T-helper 2 cell treated with Interferon-gamma antibody and Interleukin-4, amounts not matched to agents 5 μg/mL and 100 μg/mL, for 36 hours (primary cell): ENCODE data around the gene PKN1.
"Not testable (repeated sequence)": the region's sequence is repeated elsewhere in the genome, so short reads cannot be mapped to it uniquely, and the experiment has no call there.

Experiments
- DNase-seq: peaks from one replicate; pipeline ENCODE4 v3.0.0; 2021; ENCODE audit warnings: low spot score
- H3K27ac Mint-ChIP-seq: one replicate; pipeline ENCODE4 v1.8.0; 2021; ENCODE audit warnings: mild to moderate bottlenecking, mixed read lengths
- H3K27me3 Mint-ChIP-seq: one replicate; pipeline ENCODE4 v1.8.0; 2021; ENCODE audit warnings: low read depth, mixed read lengths
- H3K36me3 Mint-ChIP-seq: one replicate; pipeline ENCODE4 v1.8.0; 2021; ENCODE audit warnings: low read depth, mixed read lengths
- H3K4me1 Mint-ChIP-seq: one replicate; pipeline ENCODE4 v1.8.0; 2021; ENCODE audit warnings: low read depth, mixed read lengths
- H3K4me3 Mint-ChIP-seq: one replicate; pipeline ENCODE4 v1.8.0; 2022; ENCODE audit warnings: mild to moderate bottlenecking, moderate library complexity, mixed read lengths
- H3K9me3 Mint-ChIP-seq: one replicate; pipeline ENCODE4 v1.8.0; 2021; ENCODE audit warnings: mixed read lengths

Gene PKN1

DNA sequence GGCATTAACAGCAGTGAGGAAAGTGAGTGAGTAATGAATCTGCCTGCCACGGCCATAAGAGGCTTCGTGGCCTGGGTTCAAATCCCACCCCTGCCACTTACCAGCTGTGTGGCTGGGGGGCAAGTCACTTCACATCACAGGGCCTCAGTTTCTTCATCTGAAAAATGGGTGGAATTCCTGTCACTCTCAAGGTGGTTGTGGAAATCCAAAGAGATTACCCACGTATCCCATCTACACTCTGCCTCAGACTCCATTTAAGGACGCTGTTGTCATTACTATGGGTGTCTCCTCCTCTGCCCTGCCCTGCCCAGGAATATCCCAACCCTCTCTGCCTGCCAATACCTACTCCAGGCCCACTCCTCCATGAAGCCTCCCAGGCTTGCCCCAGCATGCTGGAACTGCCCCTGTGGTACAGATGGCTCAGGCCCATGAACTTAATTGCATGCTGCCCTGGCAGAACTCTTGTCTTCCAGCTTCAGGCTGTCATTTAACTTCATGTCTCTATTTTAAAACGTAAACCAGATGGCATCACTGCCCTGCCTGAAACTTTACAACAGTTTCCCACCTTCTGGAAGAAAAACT, 59.7 kb downstream of the PKN1 start:
- Mint-ChIP-seq H3K27ac (no peak overlapping the region), H3K4me3 (no peak overlapping the region)
- no peak for DNase-seq

DNA sequence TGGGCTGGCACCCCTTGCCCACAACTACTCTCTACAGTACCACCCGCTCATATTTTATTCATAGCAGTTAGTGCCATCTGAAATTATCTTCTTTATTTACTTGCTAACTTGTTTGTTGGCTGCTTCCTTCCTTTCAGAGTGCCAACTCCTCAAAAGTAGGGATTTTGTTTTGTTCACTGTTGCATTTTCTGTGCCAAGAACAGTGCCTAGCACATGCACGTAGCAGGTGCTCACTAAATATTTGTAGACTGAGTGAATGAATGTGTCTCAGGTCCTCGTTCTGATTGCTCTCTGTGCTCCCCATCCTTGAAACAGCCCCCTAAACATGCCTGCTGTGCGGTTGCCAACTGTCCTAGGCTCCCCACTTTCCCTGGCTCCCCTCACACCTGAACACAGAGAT, 61.3 kb downstream of the PKN1 start:
- DNase-seq, result no peak
- H3K36me3 Mint-ChIP-seq, result peaks cover 6% of the 10 kb centered on the region
- H3K27ac Mint-ChIP-seq, result no peak overlapping the region
- H3K27me3 Mint-ChIP-seq, result no peaks in the 10 kb centered on the region
- no peaks in the 10 kb centered on the region for H3K9me3 Mint-ChIP-seq
- H3K4me1 Mint-ChIP-seq, result peaks cover 18% of the 10 kb centered on the region
- H3K4me3 Mint-ChIP-seq, result peak overlapping the region; percentile 85

More for the DNA sequence above, 59.7 kb downstream of the PKN1 start:
- peaks cover 8% of the 10 kb centered on the region for H3K36me3 Mint-ChIP-seq
- H3K4me1 Mint-ChIP-seq, result peaks cover 18% of the 10 kb centered on the region
- no peaks in the 10 kb centered on the region for H3K27me3 Mint-ChIP-seq
- no peaks in the 10 kb centered on the region for H3K9me3 Mint-ChIP-seq

DNA sequence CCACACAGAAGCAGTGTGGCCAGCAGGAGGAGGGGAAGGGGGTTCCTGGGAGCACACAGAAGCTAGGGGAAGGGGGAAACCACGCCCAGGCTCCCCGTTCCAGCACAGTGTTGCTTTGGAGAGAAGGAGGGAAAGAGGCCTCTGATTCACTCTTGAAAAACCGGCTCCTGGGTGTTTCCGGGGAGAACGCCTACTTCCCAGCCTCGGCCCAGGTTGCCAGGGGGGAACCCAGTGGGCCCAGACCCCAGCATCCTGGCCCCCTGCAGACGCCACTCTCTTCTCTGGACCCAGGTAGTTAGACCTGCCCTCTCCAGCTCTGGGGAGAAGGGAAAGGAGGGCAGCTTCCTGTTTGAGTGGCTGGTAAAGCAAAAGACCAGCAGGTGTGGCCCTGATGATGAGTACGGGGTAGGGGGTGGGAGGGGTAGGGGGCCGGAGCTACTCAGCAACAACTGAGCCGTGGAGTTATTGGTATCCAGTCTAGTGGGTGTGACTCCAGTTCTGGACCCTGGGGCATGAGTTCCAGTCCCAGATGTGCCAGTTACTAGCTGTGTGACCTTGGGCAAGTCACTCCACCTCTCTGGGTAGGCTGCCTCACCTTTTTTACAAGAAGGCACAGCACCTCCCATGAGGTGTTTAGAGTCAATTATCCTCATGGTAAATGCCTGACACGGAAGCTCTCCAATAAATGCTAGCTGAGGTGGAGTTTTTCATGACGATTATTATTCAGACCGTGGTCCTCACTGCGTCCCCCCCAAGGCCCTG, 62.0 kb downstream of the PKN1 start:
- H3K9me3 Mint-ChIP-seq, result no peaks in the 10 kb centered on the region
- H3K36me3 Mint-ChIP-seq, result peaks cover 3% of the 10 kb centered on the region
- peaks cover 18% of the 10 kb centered on the region for H3K4me1 Mint-ChIP-seq
- H3K27ac Mint-ChIP-seq, result peak overlapping the region; percentile 50
- no peak for DNase-seq
- peak overlapping the region; percentile 85 for H3K4me3 Mint-ChIP-seq
- no peaks in the 10 kb centered on the region for H3K27me3 Mint-ChIP-seq

DNA sequence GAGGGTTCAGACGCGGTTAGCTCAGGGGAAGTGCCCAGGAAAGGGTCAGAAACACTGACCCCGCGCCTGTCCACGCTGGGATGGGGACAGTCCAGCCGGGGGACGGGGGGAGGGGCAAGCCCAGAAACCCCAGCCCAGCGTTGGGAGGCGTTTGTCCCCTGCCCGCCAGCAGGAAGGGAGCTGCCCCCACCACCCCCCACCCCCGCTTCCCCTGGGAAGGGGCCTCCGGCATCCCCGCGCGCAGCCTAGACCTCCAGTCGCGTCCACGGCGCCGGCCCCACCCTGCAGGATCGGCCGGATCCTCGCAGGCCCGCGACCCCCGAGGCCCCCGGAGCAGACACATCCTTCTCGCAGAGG, 62.5 kb downstream of the PKN1 start:
- Mint-ChIP-seq H3K4me1 (peaks cover 18% of the 10 kb centered on the region), H3K27ac (peak overlapping the region; percentile 50), H3K9me3 (no peaks in the 10 kb centered on the region), H3K36me3 (peaks cover 3% of the 10 kb centered on the region), H3K27me3 (no peaks in the 10 kb centered on the region), H3K4me3 (peak overlapping the region; percentile 85)
- no peak for DNase-seq

DNA sequence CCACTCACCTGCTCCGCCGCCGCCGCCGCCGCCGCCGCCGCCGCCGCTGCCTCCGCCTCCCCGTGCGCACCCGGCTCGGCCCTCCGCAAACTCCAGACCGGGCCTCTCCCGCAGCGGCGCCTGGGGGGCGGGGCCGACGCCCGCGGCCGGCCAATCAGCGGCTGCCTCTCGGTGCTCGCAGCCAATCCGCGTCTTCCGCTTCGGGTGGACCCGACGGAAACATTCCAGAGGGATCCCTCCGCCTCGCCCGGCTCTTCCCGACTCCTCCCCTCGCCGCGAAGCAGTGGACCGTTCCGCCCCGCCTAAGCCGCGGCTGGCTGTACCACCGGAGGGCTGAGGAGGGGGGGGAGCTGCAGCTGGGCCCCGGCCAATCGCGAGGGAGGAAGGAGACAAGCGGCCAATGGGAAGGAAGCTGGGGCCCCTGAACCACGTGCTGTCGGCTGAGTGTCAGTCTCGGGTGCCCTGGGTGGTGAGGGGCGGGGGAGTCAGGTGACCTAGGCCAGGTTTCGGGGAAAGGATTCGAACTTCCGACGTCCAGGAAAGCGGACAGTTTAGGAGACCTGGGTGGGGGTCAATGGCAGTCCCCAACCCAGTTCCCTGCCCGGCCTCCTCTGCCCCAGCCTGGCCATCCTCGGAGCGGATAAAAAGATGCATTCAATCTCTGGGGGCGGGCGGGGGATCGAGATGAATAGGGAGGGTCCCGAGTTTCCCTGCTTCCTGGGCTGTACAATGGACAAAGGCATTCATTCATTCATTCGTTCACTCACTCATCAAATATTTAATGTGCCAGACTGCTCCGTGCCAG, 63.1 kb downstream of the PKN1 start, which contains the start of gene GIPC1:
TSS of gene GIPC1 (minus strand) at position 99 of the 805 bp plus-strand sequence. CDS start 13,151 bp downstream, outside the sequence.
- no peaks in the 10 kb centered on the region for H3K9me3 Mint-ChIP-seq
- peak within 1 kb of the TSS; percentile 85 for H3K4me3 Mint-ChIP-seq
- H3K27ac Mint-ChIP-seq, result peak within 1 kb of the TSS; percentile 62
- H3K27me3 Mint-ChIP-seq, result no peaks in the 10 kb centered on the region
- DNase-seq, result peak; percentile 88
- peaks cover 3% of the 10 kb centered on the region for H3K36me3 Mint-ChIP-seq
- peaks cover 18% of the 10 kb centered on the region for H3K4me1 Mint-ChIP-seq

DNA sequence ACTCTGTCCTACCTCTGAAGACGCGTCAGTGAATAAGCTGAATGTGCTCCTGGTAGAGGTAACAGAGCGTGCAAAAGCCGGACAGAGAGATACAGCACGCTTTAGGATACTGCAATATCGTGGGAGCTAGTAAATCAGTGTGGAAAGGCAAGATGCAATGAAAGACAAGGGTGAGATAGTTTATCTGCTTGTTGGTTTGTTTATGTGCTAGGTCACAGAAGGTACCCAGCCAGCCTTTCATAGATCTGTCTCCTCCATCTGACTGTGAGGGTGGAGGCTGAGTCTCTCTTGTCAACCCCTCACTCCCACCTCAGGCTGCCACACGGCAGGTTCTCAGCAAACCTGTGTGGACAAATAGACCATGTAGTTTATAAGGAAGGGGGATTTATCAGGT, 63.7 kb downstream of the PKN1 start:
- Mint-ChIP-seq H3K4me3 (peak overlapping the region; percentile 75), H3K27ac (peak overlapping the region; percentile 62), H3K9me3 (no peaks in the 10 kb centered on the region)

DNA sequence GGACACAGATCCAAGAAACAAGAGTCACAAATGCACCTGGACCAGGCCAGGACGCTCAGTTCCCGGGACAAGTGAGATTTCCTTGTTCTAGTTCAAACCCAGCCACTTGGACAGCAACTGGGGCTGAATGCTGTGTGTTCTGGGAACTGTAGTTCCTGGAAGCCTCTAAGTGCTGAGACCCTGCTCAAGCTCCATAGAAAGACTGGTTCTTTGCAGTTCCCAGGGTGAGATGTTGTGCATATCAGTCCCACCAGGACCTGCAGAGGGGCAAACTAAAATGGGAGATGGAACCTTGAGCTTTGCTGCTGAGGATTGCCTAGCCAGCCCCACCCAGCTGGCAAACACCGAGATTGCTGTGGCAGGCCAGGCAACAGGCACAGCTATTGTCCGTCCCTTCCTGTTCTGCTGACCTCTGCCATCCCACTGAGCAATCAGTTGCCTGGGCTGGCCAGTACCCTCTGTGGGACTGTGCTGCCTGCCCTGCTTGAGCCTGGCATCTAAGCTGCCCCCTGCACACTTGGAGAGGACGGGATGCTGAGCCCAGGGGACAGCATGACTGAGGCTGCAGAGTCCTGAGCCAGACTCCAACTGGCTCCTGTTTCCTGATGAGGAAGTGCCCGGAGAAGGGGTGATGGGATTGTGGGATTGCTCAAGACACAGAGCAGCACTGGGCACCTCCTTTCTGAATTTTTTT, 64.3 kb downstream of the PKN1 start:
- Mint-ChIP-seq H3K4me3 (peak overlapping the region; percentile 75), H3K27ac (no peak overlapping the region), H3K9me3 (no peaks in the 10 kb centered on the region), H3K4me1 (peaks cover 18% of the 10 kb centered on the region), H3K36me3 (peaks cover 1% of the 10 kb centered on the region), H3K27me3 (peaks cover 1% of the 10 kb centered on the region)
- DNase-seq, result no peak

More for the DNA sequence above, 63.7 kb downstream of the PKN1 start:
- Mint-ChIP-seq H3K36me3 (peaks cover 1% of the 10 kb centered on the region), H3K27me3 (no peaks in the 10 kb centered on the region), H3K4me1 (peaks cover 18% of the 10 kb centered on the region)
- no peak for DNase-seq

DNA sequence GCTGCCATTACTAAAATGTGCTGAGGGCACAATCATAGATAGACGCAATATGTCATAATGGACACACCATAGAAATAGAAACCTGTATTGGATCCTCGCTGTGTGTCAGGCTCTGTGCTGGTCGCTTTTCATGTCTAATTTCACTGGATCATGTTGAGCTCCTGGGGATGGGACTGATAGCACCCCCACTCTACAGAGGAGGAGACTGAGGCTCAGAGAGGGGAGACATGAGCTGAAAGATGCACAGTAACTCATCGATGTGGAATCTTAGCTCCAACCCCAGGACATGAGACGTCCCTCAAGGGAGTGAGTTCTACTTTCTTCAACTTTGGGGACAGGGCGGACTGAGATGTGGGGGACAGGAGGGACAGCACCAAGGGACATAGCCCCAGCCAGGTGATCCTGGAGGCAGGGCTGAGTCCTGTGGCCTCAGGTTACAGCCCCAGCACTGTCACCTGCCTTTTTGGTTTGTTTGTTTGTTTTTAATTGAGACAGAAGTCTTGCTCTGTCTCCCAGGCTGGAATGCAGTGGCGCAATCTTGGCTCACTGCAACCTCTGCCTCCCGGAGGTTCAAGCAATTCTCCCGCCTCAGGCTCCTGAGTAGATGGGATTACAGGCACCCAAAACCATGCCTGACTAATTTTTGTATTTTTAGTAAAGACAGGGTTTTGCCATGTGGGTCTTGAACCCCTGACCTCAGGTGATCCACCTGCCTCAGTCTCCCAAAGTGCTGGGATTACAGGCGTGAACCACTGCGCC, 69.4 kb downstream of the PKN1 start:
- peaks cover 17% of the 10 kb centered on the region for H3K4me1 Mint-ChIP-seq
- peaks cover 6% of the 10 kb centered on the region for H3K27me3 Mint-ChIP-seq
- H3K4me3 Mint-ChIP-seq, result no peak overlapping the region
- no peaks in the 10 kb centered on the region for H3K9me3 Mint-ChIP-seq
- H3K27ac Mint-ChIP-seq, result no peak overlapping the region
- H3K36me3 Mint-ChIP-seq, result no peaks in the 10 kb centered on the region
- DNase-seq, result no peak

DNA sequence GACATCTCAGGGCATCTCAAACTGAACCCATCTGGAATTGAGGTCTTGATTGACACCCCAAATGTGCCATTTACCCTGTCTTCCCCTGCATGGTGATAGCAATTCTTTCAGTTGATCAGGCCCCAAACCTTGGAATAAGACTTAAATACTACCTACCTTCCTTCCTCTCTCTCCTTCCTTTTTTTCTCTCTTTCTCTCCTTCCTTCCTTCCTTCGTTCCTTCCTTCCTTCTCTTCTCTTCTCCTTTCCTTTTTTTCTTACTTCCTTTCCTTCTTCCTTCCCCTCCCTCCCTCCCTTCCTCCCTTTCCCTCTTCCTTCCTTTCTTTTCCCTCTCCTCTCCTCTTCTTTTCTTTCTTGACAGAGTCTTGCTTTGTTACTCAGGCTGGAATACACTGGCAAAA, 70.2 kb downstream of the PKN1 start:
- peaks cover 6% of the 10 kb centered on the region for H3K27me3 Mint-ChIP-seq
- H3K4me3 Mint-ChIP-seq, result no peak overlapping the region
- no peak overlapping the region for H3K27ac Mint-ChIP-seq
- DNase-seq, result no peak
- H3K9me3 Mint-ChIP-seq, result no peaks in the 10 kb centered on the region
- no peaks in the 10 kb centered on the region for H3K36me3 Mint-ChIP-seq
- peaks cover 23% of the 10 kb centered on the region for H3K4me1 Mint-ChIP-seq

DNA sequence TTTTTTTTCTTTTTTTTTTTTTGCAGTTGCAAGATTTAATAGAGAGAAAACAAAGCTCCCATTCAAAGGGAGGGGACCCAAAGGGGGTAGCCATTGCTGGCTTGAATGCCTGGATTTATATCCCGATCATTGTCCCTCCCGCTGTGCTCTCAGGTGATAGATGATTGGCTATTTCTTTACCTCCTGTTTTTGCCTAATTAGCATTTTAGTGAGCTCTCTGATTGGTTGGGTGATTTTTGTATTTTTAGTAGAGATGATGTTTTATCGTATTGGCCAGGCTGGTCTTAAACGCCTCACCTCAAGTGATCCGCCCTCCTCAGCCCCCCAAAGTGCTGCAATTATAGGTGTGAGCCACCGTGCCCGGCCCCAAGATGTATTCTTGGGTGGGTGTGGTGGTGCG, 71.5 kb downstream of the PKN1 start:
- not testable (repeated sequence) for H3K27me3 Mint-ChIP-seq, H3K9me3 Mint-ChIP-seq, H3K27ac Mint-ChIP-seq, H3K36me3 Mint-ChIP-seq, H3K4me3 Mint-ChIP-seq, DNase-seq
- peaks cover 28% of the 10 kb centered on the region for H3K4me1 Mint-ChIP-seq

DNA sequence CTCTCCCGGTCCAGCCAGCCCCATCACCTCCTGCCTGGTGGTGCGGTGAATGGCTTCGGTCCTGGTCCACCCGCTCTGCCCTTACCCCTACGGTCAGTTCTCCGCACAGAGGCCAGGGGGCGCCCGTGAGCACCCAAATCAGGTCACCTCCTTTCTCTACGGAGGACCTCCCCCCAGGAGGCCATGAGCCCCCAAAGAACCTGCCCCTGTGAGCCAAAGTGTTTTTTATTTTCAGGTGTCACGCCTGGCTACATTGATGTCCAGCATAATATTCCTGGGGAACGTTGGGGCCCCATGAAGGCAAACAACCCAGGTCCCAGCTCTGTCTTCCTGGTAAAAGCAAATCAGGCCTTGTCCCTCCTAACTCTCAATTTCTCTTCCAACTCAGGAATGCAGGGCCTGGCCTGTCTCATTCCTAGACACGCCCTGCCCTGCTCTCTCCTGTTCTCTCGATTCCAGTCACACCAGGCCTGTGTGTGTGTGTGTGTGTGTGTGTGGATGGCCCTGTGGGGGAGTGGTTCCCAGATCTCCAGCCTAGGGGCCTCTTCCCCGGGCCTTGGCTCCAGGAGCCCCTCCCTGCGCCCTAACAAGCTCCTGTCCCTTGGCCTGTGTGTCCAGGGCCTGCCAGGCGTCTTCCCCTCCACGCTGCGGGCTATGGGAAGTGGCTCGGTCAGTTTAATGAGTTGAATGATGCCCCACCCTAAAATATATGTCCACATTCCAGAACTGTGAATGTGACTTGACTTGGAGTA, 72.6 kb downstream of the PKN1 start:
- Mint-ChIP-seq H3K9me3 (no peaks in the 10 kb centered on the region), H3K27ac (peak overlapping the region; percentile 90), H3K27me3 (peaks cover 6% of the 10 kb centered on the region), H3K4me3 (no peak overlapping the region), H3K4me1 (peaks cover 33% of the 10 kb centered on the region), H3K36me3 (no peaks in the 10 kb centered on the region)
- peak; percentile 58 for DNase-seq

DNA sequence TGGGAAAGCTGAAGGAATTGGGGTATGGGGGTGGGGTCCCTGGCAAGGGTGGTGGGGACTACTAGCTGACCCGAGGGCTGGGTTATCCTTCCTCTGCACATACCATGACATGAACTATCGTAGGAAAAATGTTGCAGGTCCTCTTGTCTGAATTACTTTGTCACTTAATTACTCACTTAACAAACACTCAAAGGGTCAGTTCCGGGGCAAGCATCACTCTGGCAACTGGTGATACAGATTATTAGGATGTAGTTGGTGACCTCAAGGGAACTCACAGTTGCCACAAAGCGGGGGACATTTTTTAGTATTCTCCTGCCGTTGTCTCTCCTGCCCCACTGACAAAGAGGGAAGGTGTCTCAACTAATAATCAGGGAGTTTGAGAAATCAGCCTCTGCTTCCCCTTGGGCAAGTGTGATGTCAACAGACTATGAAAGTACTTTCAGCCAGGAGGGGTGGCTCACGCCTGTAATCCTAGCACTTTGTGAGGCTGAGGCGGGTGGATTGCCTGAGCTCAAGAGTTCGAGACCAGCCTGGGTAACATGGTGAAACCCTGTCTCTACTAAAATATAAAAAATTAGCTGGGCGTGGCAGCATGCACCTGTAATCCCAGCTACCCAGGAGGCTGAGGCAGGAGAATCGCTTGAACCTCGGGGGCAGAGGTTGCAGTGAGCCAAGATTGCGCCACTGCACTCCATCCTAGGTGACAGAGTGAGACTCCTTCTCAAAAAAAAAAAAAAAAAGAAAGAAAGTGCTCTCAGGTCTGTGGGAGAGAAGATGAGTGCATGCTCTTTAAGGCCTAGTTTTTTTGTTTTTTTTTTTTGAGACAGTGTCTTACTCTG, 74.8 kb downstream of the PKN1 start:
- H3K9me3 Mint-ChIP-seq, result no peaks in the 10 kb centered on the region
- peaks cover 4% of the 10 kb centered on the region for H3K27me3 Mint-ChIP-seq
- H3K27ac Mint-ChIP-seq, result peak overlapping the region; percentile 90
- H3K36me3 Mint-ChIP-seq, result no peaks in the 10 kb centered on the region
- DNase-seq, result no peak
- H3K4me3 Mint-ChIP-seq, result peak overlapping the region; percentile 61
- H3K4me1 Mint-ChIP-seq, result peaks cover 38% of the 10 kb centered on the region
